GM19351 (cell line): ENCODE measurements around the gene FHIP2A.
"Not testable (repeated sequence)": the region's sequence is repeated elsewhere in the genome, so short reads cannot be mapped to it uniquely, and the experiment has no call there.

Experiments used
- ATAC-seq: cut with Tn5 transposase; IDR thresholded peaks from one replicate; pipeline ENCODE4 v1.9.1; 2021; ENCODE audit warnings: mild to moderate bottlenecking, moderate library complexity; ENCODE audit not compliant: unreplicated experiment

Gene FHIP2A

DNA sequence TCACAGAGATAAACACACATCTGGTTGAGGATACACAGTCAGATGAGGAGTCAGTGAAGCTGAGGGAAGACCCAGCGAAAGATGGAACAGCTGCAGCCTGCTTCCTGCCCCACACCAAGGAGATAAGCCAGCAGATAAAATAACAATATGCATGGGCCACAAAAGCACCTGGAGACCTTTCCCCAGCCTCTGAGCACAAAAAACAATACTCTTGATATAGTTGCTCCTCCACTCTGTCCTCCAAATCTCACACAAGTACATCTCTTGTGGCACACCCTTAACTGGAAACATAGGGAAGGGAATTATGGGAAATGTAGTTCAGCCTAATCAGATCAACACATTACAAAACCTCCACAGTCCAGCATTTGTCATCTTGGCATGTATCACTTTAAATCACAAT, 9.7 kb upstream of the FHIP2A start:
- ATAC-seq = no peak

- no peak for ATAC-seq
Observed at GRCh38 chr10:114815791-114816190, 5.8 kb upstream of the FHIP2A start.

DNA sequence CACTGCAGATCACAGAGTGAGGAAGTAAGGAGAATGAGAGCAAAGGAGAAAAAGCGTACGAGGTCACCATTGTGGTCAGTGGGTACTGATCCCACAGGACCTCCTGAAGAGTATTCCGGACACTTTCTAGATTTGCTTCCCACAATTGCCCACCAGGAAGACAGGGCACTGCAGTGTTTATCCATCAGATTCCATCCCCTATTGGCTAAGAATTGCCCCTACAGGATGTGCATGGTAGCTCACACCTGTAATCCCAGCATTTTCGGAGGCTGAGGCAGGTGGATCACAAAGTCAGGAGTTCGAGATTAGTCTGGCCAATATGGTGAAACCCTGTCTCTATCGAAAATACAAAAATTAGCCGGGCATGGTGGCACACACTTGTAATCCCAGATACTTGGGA, 5.3 kb upstream of the FHIP2A start:
- ATAC-seq = no peak

DNA sequence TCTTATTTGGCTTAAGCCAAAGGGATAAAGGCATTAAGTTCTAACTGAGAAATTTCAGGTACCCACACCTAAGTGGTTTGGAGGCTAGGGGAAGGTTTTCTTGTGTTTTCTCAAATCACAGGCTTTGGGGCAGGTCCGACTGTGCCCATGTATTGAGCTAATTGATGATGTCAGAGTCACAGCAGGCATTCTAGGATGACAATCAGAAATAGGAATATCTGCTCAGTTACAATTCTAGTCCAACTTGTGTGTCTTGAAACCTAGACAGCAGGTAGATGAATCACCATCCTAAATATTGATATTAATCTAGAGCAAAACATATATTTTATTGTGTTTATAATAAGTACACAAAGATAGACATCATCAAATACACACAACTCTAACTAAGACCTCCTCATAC, 2.3 kb upstream of the FHIP2A start:
- ATAC-seq = no peak

DNA sequence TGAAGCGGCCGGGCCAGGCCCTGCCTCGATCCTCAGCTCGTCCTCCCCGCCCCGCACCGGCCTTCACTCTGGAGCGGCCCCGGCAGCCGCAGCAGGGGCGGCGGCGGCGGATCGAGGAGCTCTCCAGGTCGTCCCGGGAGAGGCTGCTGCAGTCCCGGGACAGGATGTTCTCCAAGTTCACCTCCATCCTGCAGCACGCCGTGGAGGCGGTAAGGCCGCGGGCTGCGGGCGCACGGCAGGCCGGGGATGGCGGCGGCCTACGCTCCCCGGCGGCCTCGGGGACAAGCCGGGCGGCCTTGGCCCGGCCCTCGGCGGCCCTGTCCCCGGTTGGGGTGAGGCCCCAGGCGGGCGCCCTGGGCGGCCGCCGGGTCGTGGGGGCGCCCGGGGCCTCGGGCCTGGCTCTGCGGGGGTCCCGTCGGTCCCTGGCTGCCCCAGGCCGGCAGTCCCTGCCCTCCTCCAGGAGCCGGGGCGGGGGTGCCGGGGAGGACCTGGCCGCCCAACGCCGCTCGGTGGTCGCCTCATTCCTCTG, 399 bp downstream of the FHIP2A start:
- peak; percentile 29 for ATAC-seq

DNA sequence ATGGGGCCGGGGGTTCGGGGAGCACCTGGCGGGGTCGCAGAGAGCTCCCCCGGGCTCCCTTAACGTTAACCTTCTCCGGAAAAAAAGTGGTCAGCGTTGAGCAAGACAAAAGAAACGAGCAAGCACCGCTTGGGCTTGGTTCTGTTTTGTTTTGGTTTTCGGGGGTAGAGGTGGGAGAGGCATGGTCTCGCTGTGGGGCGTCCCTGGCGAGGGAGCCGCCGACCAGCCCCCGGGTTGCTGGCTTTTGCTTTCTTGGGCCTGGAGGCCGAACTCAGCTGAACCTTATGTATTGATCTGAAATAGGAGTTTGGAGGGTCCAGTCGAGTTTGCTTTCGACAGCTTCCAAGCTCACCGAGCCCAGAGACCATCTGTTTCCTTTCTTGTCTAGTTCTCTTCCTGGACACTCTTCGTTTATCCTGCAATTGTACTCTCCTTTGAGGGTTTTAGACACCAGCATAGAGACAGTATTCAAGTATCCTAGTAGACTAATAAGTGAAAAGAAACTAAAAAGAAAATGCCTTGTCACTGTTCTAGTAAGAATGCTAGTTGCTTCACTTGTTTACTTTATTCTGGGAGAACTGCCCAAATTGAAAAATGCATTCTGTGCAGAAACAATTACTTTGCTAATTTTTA, 980 bp downstream of the FHIP2A start:
- peak; percentile 23 for ATAC-seq

GRCh38 chr10:114823077-114823463, 1.5 kb downstream of the FHIP2A start:
- ATAC-seq = no peak

GRCh38 chr10:114824391-114824790, 2.8 kb downstream of the FHIP2A start:
- no peak for ATAC-seq

DNA sequence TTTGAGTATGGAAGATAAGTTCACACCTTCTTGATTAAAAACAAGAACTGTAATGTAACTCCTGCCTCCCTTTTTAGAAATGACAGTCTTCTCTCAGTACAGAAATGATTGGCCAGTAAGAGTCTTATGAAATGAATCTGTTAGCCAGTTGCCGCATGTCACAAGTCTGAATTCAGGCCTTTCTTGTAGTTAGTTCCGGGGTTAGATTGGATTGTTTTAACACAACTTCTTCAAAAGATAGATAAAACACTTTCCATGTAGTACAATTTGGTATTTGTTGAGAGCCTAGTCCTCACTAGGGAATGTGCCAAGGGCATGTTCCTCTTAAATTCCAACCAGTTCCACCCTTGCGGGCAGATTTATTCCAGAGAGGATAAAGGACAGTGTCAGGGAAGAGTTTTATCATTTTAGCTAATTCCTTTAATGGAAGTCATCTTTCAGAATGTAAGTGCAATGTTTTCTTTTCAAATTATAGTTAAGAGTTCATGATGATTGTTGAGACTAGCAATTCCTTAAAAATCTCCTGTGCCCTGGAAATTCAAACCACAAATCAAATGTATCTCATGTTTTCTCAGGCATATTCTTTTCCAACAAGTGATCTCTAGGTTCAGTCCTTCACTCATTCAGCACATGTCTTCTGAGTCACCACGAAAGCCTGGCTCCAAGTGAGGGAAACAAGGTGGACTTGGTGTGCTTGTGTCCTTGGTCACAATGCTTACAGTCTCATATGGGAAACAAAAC, 4.1 kb downstream of the FHIP2A start:
- peak; percentile 51 for ATAC-seq

GRCh38 chr10:114829160-114829909, 7.8 kb downstream of the FHIP2A start:
- ATAC-seq = no peak

GRCh38 chr10:114831186-114831867, 9.7 kb downstream of the FHIP2A start:
- ATAC-seq = no peak

DNA sequence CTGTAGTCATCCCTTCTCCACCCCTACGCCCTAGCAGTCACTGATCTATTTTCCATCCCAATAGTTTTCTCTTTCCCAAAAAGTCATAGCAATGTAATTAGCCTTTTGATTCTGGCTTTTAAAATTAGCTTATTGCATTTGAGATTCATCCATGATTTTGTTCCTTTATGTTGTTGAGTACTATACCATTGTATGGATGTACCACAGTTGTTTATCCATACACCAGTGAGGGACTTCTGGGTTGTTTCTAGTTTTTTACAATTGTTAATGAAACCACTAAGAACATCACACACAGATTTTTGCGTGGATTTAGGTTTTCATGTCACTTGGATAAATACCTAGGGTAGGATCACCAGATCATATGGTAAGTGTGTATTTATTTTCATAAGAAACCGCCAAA, 16.1 kb downstream of the FHIP2A start:
- ATAC-seq = no peak

DNA sequence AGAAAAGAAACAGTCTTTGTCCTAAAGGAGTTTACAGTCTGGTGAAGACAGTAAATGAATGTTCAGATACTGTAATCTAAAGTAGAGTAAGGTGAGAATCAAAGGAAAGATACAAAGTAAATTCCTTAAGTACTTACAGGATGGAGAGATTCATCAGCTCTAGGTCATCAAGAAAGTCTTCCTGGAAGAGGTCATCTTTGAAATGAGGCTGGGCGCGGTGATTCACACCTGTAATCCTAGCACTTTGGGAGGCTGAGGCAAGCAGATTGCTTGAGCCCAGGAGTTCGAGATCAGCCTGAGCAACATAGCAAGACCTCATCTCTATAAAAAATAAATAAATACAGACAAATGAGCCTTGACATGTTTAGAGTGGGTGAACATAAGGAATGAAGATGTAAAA, 18.3 kb downstream of the FHIP2A start:
- no peak for ATAC-seq

- ATAC-seq = no peak
Observed at GRCh38 chr10:114845978-114846693, 24.6 kb downstream of the FHIP2A start.

DNA sequence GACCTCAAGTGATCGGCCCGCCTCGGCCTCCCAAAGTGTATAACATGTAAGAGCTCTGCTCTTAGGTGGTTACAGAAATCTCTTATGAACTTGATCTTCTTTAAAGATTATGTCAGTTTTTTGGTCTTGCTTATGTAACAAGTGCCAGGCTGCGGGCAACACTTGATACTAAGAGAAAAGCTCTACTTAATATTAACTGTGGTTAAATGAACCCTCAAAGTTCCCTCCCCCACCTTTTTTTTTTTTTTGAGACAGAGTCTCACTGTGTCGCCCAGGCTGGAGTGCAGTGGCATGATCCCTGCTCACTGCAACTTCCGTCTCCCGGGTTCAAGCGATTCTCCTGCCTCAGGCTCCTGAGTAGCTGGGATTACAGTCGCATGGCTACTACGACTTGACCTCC, 25.9 kb downstream of the FHIP2A start:
- not testable (repeated sequence) for ATAC-seq

DNA sequence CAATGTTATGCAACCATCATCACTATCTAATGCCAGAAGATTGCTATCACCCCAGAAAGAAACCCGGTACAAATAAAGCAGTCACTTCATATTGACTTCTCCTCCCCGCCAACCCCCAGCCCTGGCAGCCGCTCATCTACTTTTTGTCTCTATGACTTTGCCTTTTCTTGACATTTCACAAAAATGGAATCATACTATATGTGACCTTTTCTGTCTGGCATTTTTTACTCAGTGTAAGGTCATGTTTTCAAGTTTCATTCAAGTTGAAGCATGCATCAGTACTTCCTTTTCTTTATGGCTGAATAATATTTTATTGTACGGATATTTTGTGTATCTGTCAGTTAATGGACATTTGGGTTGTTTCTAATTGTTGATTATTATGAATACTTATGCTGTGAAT, 28.1 kb downstream of the FHIP2A start:
- no peak for ATAC-seq

DNA sequence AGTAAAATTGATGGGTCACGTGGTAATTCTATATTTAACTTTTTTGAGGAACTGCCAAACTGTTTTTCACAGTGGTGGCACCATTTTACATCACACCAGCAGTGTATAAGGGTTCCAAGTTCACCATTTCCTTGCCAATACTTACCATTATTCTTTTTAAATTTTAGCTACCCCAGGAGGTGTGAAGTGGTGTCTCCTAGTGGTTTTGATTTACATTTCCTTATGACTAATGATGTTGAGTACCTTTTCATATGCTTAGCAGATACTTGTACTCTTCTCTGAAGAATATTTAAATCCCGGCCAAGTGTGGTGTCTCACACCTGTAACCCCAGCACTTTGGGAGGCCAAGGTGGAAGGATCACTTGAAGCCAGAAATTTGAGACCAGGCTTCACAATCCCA, 28.5 kb downstream of the FHIP2A start:
- no peak for ATAC-seq

GRCh38 chr10:114851336-114851735, 29.8 kb downstream of the FHIP2A start:
- no peak for ATAC-seq

DNA sequence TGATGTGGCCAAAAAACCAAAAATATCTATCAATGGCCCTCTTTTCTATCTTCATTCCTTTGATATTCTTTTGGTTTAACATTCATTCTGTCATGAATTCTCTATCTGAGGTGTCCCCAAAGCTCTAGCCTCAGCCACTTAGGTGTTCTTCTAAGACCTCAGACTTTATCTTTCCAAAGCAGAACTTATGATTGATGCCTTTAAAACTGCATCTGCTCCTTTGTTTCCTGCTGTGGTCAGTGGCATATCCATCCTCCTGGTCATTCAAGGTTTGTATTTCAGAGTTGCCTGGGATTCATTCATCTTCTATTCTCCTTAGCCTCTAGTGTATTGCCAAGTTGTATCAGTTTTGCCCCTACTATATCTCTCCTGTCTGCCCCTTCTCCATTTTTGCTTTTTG, 30.6 kb downstream of the FHIP2A start:
- no peak for ATAC-seq

GRCh38 chr10:114854906-114855305, 33.3 kb downstream of the FHIP2A start:
- ATAC-seq = no peak
